Activated CD4-positive, alpha-beta T cell treated with anti-CD3 and anti-CD28 coated beads, Interleukin-2, Interleukin-4, amounts not matched to agents 100 ng/mL and 50 ng/mL, durations not matched to agents 16 hours and 8 hours (primary cell): Measurements from ENCODE around the gene EBF3.

Source experiments
- DNase-seq: peaks from one replicate; pipeline ENCODE4 v3.0.0-alpha.2; 2020; ENCODE audit warnings: low spot score

EBF3 gene

DNA sequence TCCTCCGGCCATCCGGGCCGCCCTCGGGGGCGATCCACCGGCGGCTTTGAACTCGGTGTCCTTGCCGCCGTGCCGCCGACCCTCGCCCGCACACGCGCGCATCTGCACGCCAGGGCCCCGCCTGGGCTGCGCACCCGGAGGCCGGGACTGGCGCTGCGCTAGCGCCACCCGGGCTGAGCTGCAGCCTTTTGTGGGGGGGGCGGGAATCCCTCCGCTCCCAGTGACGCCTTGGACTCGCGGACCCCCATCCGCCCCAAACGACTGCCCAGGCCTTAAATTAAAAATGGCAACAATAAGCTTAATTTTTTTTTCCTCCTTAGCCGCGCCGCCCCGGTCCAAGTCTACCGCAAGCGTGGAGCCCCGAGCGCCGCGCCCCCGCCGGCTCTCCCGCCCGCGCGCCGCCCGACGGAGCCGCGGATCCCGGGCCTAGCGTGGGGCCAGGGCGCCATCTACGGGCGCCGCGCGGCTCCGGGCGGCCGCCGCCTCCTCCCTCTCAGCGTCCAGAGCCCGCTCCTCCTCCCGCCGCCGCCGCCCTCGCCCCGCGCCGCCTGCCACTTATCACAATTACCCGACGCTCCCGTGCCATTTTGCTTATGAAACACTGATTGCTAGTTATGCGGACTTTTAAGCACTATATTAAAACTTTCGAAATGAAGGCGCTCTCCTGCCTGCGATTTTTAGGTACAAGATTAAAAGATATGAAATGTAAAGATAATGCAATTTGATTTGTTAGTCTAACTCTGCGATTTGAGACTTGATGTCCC lies 7.5 kb upstream of the EBF3 start:
- DNase-seq, result peak; percentile 34

- no peak for DNase-seq
Observed at GRCh38 chr10:129970465-129971364, 6.6 kb upstream of the EBF3 start.

GRCh38 chr10:129969911-129970464 lies 5.9 kb upstream of the EBF3 start:
- no peak for DNase-seq

DNA sequence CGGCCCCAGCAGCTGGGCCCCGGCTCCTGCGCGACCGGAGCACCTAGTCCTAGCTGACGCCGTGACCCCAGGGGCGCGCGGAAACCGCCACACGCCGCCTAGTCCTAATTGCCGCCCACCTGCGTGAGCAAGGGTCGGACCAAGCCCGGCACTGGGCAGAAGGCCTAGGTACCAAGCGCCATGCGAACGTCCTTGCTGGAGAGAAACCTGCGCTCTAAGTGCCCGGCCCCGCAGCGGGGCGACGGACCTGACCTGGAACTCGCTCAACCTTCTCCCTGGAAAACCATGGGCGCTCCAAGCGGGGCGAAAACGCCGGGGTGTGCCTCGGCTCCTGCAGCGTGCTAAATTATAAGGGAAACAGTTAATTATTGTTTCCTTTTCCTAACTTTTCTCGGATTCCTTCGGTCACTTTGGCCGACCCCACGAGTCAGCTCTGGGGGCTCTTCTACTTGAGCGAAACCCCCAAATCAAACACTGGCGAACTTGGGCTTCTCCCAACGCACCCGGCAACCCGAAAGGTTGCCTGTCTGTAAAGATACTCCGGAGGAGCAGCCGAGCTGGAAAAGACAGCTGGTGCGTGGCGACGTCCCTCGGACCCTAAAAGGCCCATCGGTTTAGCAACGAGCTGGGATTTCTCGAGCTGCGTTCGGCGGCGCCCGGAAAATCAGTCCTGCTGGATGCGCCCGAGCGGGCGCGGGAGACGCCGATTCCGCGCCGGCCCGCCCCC lies 5.3 kb upstream of the EBF3 start:
- DNase-seq, result no peak

DNA sequence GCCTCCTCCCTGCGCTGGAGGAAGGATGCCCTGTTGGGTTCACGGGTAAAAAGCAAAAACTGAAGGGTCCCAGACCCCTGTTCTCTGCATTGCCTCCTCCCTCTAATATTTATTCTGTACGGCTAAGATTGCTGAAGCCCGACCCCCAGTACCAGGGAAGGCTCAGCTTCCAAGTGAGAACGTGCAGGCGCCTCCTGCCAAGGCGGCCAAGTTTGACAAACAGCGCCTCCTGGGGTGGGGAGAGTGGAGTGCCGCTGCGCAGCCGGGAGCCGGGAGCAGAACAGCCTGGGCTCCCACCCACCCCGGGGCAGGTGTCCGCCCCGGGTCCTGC lies 4.7 kb upstream of the EBF3 start:
- DNase-seq, result peak; percentile 48

GRCh38 chr10:129968020-129968852 lies 4.2 kb upstream of the EBF3 start:
- DNase-seq, result no peak

- no peak for DNase-seq
Observed at GRCh38 chr10:129967579-129968019, 3.5 kb upstream of the EBF3 start.

- no peak for DNase-seq
Observed at GRCh38 chr10:129966889-129967578, 3.0 kb upstream of the EBF3 start.

DNA sequence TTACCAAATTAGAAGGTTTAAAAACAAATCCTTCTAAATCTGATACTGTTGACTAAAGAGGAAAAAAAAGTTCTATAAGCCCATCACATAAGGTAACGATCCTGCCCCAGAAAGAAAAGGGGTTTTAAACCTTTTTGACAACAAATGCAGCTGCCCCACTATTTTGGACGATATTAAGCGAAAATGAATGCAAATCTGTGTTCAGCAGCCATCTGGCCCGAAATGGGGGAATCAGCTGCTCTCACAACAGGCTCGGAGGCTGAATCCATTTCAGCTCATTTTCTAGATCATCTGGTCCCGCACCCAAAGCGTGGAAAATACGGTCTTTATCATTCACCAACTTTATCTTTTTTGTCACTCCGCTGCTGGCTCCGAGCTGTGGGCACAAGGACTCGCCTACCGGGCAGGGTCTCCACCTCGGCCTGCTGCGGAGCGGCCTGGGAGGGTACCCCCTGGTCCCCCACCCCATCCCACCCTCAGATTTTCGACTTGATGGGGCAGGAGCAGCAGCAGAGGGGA lies 2.4 kb upstream of the EBF3 start:
- DNase-seq, result no peak

DNA sequence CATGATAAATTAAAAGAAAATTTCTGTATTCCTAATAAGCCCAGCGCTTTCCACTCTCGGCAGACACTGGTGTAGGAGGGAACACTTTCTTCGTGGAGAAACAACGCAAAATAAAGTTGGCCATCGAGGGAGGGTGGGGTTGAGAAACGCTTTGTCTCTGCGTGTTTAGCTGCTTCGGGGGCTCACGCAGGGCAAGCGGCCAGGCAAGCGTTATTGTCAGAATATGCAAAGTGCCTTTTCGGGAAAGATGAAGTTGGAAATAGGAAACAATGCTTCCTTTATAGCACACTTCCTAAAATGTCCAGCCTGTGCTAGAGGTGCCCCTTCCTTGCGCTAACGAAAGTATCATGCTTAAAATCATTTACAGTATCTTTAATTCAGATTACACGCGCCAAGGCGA lies 1.9 kb upstream of the EBF3 start:
- no peak for DNase-seq

- no peak for DNase-seq
Observed at GRCh38 chr10:129965425-129965808, 1.3 kb upstream of the EBF3 start.

DNA sequence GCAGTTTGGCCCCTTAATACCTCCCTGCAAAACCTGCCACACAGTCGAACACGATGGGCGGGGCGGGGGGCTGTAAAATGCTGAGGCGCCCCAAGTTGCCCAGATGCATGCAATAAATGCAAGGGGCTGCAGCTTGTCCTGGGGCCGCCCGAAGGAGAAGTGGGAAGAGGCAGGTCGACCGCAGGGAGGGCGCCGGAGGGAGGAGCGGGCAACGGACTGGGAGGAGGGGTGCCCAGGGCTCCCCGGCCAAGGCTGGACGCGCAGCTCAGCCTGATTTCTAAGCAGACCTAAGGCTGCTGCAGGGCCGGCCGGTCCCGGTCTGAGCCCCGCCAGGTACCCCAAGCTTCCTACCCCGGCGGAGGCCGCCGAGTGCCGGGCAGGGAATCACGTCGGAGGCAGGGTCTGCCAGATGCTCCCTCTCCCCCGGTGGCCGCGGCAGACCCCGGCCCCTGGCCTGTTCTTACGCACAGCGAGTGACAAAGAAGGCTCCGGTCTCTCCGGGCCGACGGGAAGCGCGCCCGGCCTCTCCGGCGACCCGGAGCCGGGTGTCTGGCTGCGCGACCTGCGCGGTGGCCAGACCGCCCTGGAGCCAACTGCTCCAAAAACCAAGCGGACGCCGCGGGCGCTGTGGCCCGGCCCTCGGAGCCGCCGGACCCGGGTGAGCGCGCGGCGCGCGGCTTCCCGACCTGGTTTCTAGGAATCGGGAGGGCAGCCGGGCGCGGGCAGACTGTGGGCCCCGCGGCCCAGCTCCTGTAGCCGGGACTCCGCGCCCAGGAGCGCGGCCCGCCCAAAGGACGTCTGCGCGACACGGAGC lies 744 bp upstream of the EBF3 start:
- DNase-seq, result no peak

GRCh38 chr10:129962872-129963640 lies 1.0 kb downstream of the EBF3 start:
- no peak for DNase-seq

- no peak for DNase-seq
Observed at GRCh38 chr10:129962031-129962871, 1.8 kb downstream of the EBF3 start.

- no peak for DNase-seq
Observed at GRCh38 chr10:129961157-129961701, 2.8 kb downstream of the EBF3 start.

GRCh38 chr10:129960481-129961156 lies 3.5 kb downstream of the EBF3 start:
- no peak for DNase-seq
